Calu3 (cell line): ENCODE data around the gene TUBGCP4. TPM values are rescaled to one million over a fixed set of nuclear protein-coding genes. Genes with fewer than 3 reads are reported as not detected.
A peak's percentile ranks its signal among the peaks of the same experiment; 100 is the strongest.

Source experiments
- BruUV-seq: library from RNA; stranded (reverse); fragments of 400-500 nt; replicated peaks from 2 replicates; lab custom pipeline; 2021; lab: Mats Ljungman, UMichigan
- CTCF ChIA-PET: fragments of 300-600 bp; sonication (Branson Sonifier 250); formaldehyde crosslinking; loops from one replicate; lab custom pipeline; 2022; ENCODE audit warnings: antibody characterized with exemption; lab: Charles Lee
- DNase-seq: peaks from one replicate; pipeline ENCODE4 v3.0.0; 2022
- H3K27ac Mint-ChIP-seq: one replicate; pipeline ENCODE4 v1.8.0; 2022; ENCODE audit warnings: mixed read lengths; ENCODE audit not compliant: unreplicated experiment
- H3K27me3 Mint-ChIP-seq: one replicate; pipeline ENCODE4 v1.8.0; 2022; ENCODE audit warnings: mixed read lengths; ENCODE audit not compliant: unreplicated experiment
- H3K36me3 Mint-ChIP-seq: one replicate; pipeline ENCODE4 v1.8.0; 2022; ENCODE audit warnings: mild to moderate bottlenecking, moderate library complexity, mixed read lengths; ENCODE audit not compliant: insufficient read depth, unreplicated experiment
- H3K4me1 Mint-ChIP-seq: one replicate; pipeline ENCODE4 v1.8.0; 2022; ENCODE audit warnings: mild to moderate bottlenecking, low read depth, mixed read lengths; ENCODE audit not compliant: unreplicated experiment
- H3K4me3 Mint-ChIP-seq: one replicate; pipeline ENCODE4 v1.8.0; 2022; ENCODE audit warnings: mild to moderate bottlenecking, low read depth, moderate library complexity, mixed read lengths; ENCODE audit not compliant: unreplicated experiment
- H3K9me3 Mint-ChIP-seq: one replicate; pipeline ENCODE4 v1.8.0; 2022; ENCODE audit warnings: low read depth, mixed read lengths; ENCODE audit not compliant: unreplicated experiment
- CTCF ChIP-seq: fragments of 200-600 bp; IDR thresholded peaks from one replicate; pipeline ENCODE4 v1.8.0; 2022; ENCODE audit warnings: antibody characterized with exemption; ENCODE audit not compliant: unreplicated experiment
- intact Hi-C: fragments of 100-400 bp; cut with micrococcal nuclease; formaldehyde crosslinking; loops from one replicate; pipeline ENCODE4 v1.10.0; 2022; ENCODE audit not compliant: unreplicated experiment
- total RNA-seq: library from RNA; stranded (reverse); gene quantifications from 2 replicates; pipeline ENCODE4 v1.2.3, GENCODE V29; 2022

TUBGCP4 gene
- total RNA-seq, 1 experiment from 2014 or later, result 19.3 TPM

GRCh38 chr15:43352693-43353382 lies 18.1 kb upstream of the TUBGCP4 start:
- H3K4me1 Mint-ChIP-seq, result no peaks in the 10 kb centered on the region
- H3K9me3 Mint-ChIP-seq, result no peaks in the 10 kb centered on the region
- no peak overlapping the region for H3K27ac Mint-ChIP-seq
- H3K36me3 Mint-ChIP-seq, result no peaks in the 10 kb centered on the region
- CTCF ChIA-PET, result interaction anchor here (0.6 kb wide), 1 partner anchor 1265 kb away, joined by 4 read pairs; no protein-coding TSS in a partner anchor
- BruUV-seq, result no TSS peak
- no peak overlapping the region for H3K4me3 Mint-ChIP-seq
- H3K27me3 Mint-ChIP-seq, result no peaks in the 10 kb centered on the region
- intact Hi-C loops, result no loop called here
- DNase-seq, result no peak
- TF ChIP-seq CTCF, result no peak

DNA sequence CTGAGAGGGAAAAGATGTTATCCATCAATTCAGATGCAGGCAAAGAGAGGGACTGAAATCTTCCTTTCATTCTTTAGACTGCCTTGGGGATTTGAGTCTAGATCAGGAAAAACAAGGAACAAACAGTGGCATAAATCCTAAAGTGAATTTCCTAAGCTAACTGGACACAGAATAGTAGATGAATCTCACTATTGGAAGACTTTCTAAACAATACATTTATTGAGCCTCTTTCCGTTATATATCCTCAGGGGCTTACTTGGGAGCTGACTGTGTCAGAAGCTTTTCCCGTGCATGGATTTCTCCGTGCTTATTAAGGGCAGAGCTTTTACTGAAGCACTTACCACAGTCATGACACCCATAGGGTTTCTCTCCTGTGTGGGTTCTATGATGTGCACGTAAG lies 10.1 kb upstream of the TUBGCP4 start:
- BruUV-seq, result no TSS peak
- CTCF ChIA-PET, result no interaction called here
- TF ChIP-seq CTCF, result no peak
- Mint-ChIP-seq H3K36me3 (peaks cover 32% of the 10 kb centered on the region), H3K4me3 (no peak overlapping the region), H3K27me3 (no peaks in the 10 kb centered on the region), H3K4me1 (no peaks in the 10 kb centered on the region), H3K27ac (no peak overlapping the region), H3K9me3 (peaks cover 7% of the 10 kb centered on the region)
- DNase-seq, result no peak
- intact Hi-C loops, result no loop called here

- Mint-ChIP-seq H3K36me3 (peaks cover 33% of the 10 kb centered on the region), H3K27me3 (no peaks in the 10 kb centered on the region), H3K4me3 (no peak overlapping the region), H3K9me3 (peaks cover 7% of the 10 kb centered on the region), H3K27ac (no peak overlapping the region), H3K4me1 (no peaks in the 10 kb centered on the region)
- BruUV-seq, result no TSS peak
- no peak for TF ChIP-seq CTCF
- intact Hi-C loops, result no loop called here
- no peak for DNase-seq
- CTCF ChIA-PET, result no interaction called here
Measured at GRCh38 chr15:43361313-43361903, 9.5 kb upstream of the TUBGCP4 start.

DNA sequence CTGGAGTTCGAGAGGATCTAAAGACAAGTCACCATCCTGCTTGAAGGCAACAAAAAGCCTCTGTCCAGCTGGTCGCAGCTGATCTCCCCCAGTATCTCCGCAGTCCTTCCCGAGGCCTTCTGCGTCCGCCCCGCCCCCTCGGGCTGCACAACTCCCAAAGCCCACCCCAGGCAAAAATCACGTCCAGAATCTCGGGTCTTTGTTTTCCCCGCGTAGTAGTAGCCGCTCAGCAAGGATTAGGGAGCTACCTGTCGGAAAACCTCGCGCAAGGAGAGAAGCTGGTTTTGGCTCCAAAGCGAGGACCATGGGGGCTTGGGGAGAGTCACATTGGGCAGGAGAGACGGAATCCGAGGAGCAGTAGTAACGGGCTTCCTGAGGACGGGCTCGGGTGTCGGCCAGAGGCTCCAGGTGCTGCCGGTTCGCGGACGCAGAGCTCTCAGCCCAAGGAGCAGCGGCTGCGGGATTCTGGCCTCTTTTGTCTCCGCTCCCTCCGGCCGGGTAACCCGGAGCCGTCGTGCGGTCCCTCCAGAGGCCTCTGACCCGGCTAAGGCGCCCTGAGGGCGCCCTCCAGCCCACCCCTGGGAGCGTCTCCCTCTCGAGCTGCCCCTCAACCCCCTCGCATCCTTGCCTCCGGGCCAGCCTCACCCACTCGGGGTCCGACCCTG lies 459 bp upstream of the TUBGCP4 start:
- peak overlapping the region; percentile 36 for H3K27ac Mint-ChIP-seq
- DNase-seq, result no peak
- peaks cover 23% of the 10 kb centered on the region for H3K36me3 Mint-ChIP-seq
- no peaks in the 10 kb centered on the region for H3K9me3 Mint-ChIP-seq
- H3K27me3 Mint-ChIP-seq, result no peaks in the 10 kb centered on the region
- BruUV-seq, result no TSS peak
- peaks cover 22% of the 10 kb centered on the region for H3K4me1 Mint-ChIP-seq
- intact Hi-C loops, result no loop called here
- H3K4me3 Mint-ChIP-seq, result peak overlapping the region; percentile 88
- no peak for TF ChIP-seq CTCF
- CTCF ChIA-PET, result interaction anchor here (0.6 to 0.9 kb wide), 2 partner anchors 11 to 491 kb away, joined by 3 to 7 read pairs; no protein-coding TSS in a partner anchor
